Measurements from ENCODE around the gene LMOD2. TPM values are rescaled to one million over a fixed set of nuclear protein-coding genes. Genes with fewer than 3 reads are reported as not detected.

LMOD2 gene
- total RNA-seq, 1 experiment from 2014 or later = not detected

DNA sequence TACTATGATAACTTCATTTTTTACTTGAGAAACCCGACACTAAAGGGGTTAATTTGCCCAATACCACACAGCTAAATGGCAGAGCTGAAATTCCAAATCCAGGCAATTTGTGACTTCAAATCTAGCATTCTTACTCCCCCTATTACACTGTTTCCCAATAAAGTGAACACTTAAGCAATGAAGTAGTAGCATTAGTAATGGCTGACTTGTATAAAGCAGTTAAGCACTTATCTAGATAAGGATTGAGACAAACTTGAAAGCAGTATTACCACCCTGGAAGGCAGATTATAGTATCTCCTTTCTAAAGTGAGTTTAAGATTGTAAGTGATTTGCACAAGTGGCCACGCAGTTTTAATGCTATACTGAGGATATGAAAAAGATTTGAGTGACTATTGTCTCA is 53.9 kb downstream of the LMOD2 start:
- H3K27me3 Mint-ChIP-seq (ENCODE audit: low read depth) = no peaks in the 10 kb centered on the region
- no peaks in the 10 kb centered on the region for H3K9me3 Mint-ChIP-seq
- Histone ChIP-seq H3K4me2 (ENCODE audit: insufficient read depth, insufficient read length, low read length) (no peak overlapping the region), H3K23me2 (ENCODE audit: insufficient read length, low read depth, low read length, poor library complexity, severe bottlenecking) (no peaks in the 10 kb centered on the region), H3K27ac (ENCODE audit: insufficient read length, low read depth, low read length) (no peak overlapping the region), H4K8ac (replicated peaks; ENCODE audit: insufficient read length, low read depth, low read length) (no peak overlapping the region), H3K27me3 (ENCODE audit: insufficient read depth, low read length) (no peaks in the 10 kb centered on the region), H2BK20ac (ENCODE audit: low read depth, low read length, poor library complexity, severe bottlenecking) (no peak overlapping the region), H3K56ac (ENCODE audit: insufficient read length, low read depth, low read length) (no peak overlapping the region), H4K5ac (ENCODE audit: insufficient read length, low read depth, low read length) (no peak overlapping the region), H3K18ac (ENCODE audit: insufficient read length, low read depth, low read length) (no peak overlapping the region), H3K79me2 (ENCODE audit: insufficient read depth, low read length) (no peaks in the 10 kb centered on the region; the same call in 1 of the 2 replicates), H3K14ac (ENCODE audit: insufficient read depth, low read length) (no peak overlapping the region), H4K91ac (ENCODE audit: insufficient read length, low read depth, low read length) (no peak overlapping the region), H2BK5ac (ENCODE audit: insufficient read length, low read length) (no peak overlapping the region), H2AFZ (ENCODE audit: low read length) (no peak overlapping the region), H3T11ph (ENCODE audit: low read length) (no peak overlapping the region), H2BK15ac (ENCODE audit: low read depth, low read length) (no peak overlapping the region), H2BK12ac (ENCODE audit: insufficient read length, low read depth, low read length) (no peak overlapping the region), H2BK120ac (ENCODE audit: low read depth, low read length, poor library complexity, severe bottlenecking) (no peak overlapping the region), H2AK5ac (ENCODE audit: insufficient read length, low read length) (no peak overlapping the region), H3K9me3 (ENCODE audit: control insufficient read depth, low read depth, low read length) (no peaks in the 10 kb centered on the region), H3K4ac (ENCODE audit: low read depth, low read length) (no peak overlapping the region), H3K79me1 (ENCODE audit: insufficient read depth, low read depth, low read length, poor library complexity, severe bottlenecking) (no peaks in the 10 kb centered on the region), H3K23ac (ENCODE audit: insufficient read length, low read depth, low read length) (no peak overlapping the region), H3K9ac (ENCODE audit: extremely low read depth, insufficient read length, low read length) (no peak overlapping the region), H4K20me1 (ENCODE audit: control insufficient read depth, insufficient read depth, insufficient read length) (no peaks in the 10 kb centered on the region), H3K4me1 (ENCODE audit: insufficient read depth, low read length) (no peaks in the 10 kb centered on the region)
- H3K4me1 Mint-ChIP-seq = peaks cover 15 to 16% of the 10 kb centered on the region in 2 experiments
- H3K27ac Mint-ChIP-seq = no peak overlapping the region; a peak in 1 of 7 replicates
- no peak for TF ChIP-seq CTCF (conservative IDR thresholded peaks at IDR 0.05)
- H3K36me3 Mint-ChIP-seq (ENCODE audit: insufficient read depth in 1 of 3, low read depth in 3 of 3) = peaks cover 6 to 32% (median 27%) of the 10 kb centered on the region in 3 experiments; a peak in 6 of 7 replicates
- H3K4me3 Mint-ChIP-seq = no peak overlapping the region
- no CpG with 5 or more reads among the region's 2 CpGs for WGBS (ENCODE audit: extremely low coverage, insufficient read length, low lambda C conversion rate)
- no peak for DNase-seq

Measured in H9 (cell line).